Measurements from ENCODE around the gene HTR4.

- TF ChIP-seq RCOR1 (IDR thresholded peaks at IDR 0.05; ENCODE audit: low read length) (no peak), EP300 (IDR thresholded peaks at IDR 0.05; ENCODE audit: borderline replicate concordance in 1 of 2, low read depth in 1 of 2, low read length in 1 of 2) (no peak)
These were observed 30.6 kb downstream of the HTR4 start for GRCh38 chr5:148623741-148624140.

Data from SK-N-SH (cell line).